HG03571 (cell line): ENCODE data around the gene BATF.
A peak's percentile ranks its signal among the peaks of the same experiment; 100 is the strongest.
"Not testable (repeated sequence)": the region's sequence is repeated elsewhere in the genome, so short reads cannot be mapped to it uniquely, and the experiment has no call there.

Source experiments
- ATAC-seq: cut with Tn5 transposase; IDR thresholded peaks from one replicate; pipeline ENCODE4 v1.9.1; 2021; ENCODE audit not compliant: unreplicated experiment

BATF gene, protein sequence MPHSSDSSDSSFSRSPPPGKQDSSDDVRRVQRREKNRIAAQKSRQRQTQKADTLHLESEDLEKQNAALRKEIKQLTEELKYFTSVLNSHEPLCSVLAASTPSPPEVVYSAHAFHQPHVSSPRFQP

DNA sequence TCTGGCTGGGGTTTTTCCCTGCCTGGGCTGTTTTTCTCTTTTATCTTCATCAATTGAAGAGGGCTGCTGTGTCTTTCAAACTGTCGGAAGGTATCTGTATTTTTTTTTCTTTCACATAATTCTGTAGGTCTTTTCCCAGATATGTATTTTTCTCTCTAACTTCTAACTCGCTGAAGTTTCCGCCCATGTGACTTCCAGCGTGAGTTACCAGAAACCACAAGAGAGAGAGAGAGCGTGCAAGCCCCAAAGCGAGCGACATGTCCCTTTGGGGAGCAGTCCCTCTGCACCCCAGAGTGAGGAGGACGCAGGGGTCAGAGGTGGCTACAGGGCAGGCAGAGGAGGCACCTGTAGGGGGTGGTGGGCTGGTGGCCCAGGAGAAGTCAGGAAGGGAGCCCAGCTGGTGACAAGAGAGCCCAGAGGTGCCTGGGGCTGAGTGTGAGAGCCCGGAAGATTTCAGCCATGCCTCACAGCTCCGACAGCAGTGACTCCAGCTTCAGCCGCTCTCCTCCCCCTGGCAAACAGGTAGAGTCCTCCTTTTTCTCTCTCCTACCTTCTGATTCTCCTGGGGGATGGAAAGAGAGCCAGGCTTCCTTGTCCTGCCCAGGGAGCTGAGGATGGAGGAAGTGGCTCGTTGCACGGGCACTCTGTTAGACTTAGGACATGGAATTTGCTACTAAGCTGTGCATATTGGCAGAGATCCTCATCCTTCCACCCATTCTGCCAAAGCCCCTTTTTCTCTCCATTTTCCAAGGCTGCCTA, at the start of gene BATF:
BATF (plus strand) TSS at position 246 of the 759 bp plus-strand sequence; CDS start at position 460, 214 bp downstream.
- peak; percentile 58 for ATAC-seq

DNA sequence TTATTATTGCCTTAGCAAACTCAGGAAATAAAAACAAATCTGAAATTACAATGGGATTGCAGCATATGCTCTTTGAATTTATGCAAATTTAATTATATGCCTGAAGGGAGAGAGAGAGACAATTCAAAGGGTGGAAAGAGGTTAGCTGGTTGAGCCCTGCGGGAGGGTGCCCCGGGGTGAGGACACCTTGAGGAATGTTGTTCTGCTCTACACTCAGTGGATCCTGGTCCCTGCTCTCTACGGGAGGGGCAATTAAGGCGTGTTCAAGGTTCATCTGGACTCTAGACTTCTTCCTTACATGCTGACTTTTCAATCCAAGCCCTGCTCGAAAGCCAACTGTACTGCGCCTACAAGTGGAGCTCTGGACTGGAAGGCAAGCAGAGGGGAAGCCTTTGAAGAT, 48.1 kb upstream of the BATF start:
- not testable (repeated sequence) for ATAC-seq

DNA sequence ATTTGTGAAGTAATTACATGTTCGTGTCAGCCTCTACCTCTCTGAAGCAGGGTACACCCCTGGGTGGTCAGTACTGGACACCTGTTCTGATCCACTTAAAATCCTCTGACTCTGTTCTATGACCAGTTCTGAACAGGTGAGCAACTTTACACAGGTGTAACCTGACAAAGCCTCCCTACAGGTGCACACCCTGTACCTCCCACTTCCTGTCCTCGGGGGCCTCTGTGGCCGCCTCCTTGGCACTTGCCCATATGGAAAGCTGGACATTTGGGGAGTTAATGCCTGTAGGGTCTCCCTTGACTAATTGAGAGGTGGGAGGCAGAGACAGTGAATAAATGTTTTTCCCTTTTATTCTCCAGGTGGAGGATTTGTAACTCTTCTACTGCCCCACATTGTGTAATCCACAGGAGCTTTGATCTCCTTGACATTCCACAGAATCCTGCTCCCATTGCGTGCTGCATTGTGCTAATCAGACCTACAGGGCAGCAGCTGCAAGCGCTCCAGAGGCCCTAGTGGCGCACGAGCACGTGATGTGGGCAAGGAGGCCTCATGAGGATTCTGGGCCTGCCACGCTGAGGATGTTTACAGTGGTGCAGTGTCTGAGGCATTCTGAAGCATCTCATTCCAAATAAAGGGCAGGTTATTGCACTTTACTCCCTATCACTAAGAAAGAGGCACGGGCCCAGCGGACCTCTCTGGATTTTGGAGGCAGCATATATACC, 45.8 kb upstream of the BATF start:
- no peak for ATAC-seq

DNA sequence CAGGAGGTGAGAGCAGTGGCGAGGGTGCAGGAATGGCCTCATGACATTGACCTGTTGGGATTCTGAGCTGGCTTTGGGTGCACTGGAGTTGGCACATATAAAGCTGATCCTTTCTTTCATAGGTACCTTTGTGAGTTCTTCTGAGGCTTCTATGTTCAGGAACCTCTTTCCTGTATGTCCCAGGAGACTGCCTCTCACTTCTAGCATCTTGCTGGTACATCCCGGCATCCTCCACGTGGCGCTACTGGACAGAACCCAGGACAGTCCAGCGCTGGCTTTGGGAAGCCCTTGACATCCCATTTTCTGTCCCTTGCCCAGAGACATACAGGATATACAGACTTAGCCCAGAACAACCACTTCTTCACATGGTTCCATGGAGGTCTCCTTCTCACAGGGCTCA, 44.4 kb upstream of the BATF start:
- ATAC-seq = no peak

DNA sequence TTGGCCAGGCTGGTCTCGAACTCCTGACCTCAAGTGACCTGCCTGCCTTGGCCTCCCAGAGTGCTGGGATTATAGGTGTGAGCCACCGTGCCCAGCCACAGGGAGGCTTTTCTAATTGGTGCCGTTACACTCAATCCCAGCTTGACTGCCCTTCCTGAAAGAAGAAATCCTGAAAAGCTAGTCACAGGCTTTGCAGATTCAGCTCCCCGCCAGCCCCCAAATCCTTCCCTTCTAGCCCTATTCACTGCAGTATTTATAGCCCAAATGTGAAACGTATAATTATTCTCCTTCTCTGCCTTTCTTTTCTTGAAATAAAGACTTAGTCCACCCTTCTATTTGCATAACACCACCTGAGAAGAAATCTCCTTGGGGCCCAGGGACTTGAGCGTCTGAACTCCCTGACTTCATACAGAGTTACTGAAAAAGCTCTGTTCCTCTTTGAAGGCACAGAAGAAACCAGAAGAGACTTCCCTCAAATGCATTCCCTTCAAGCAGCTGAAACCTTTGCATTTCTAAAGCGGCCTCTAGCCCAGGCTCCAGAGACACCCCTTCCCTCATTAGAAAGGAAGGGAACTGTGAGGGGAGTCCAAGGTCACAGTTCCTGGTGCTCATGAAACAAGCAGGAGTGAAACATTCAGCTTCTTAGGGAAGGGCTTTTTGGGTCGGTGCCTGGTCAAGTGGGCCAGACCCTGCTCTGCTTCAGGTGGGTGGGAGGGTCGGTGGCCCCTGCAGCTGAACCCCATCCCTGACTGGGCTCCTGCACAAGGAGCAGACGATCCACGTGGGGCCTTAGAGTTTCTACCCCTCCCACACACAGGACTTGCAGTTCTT, 42.3 kb upstream of the BATF start:
- no peak for ATAC-seq

DNA sequence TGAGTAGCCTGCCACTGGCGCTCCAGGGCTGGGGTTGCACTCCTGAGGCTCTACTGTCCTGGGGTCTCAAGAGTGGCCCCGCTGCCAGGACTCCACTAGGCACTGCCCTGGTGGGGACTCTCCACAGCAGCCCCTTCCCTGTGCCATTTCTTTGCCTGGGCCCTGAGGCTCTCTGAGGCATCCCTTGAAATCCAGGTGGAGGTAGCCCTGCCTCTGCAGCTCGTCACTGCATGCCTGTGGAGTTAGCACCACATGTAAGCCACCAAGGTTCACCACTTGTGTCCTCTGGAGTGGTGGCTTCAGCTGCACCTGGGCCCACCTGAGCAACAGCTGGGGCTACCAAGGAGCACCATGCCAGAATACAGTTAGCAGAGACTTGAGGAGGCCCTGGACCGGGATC, 39.9 kb upstream of the BATF start:
- ATAC-seq = no peak

DNA sequence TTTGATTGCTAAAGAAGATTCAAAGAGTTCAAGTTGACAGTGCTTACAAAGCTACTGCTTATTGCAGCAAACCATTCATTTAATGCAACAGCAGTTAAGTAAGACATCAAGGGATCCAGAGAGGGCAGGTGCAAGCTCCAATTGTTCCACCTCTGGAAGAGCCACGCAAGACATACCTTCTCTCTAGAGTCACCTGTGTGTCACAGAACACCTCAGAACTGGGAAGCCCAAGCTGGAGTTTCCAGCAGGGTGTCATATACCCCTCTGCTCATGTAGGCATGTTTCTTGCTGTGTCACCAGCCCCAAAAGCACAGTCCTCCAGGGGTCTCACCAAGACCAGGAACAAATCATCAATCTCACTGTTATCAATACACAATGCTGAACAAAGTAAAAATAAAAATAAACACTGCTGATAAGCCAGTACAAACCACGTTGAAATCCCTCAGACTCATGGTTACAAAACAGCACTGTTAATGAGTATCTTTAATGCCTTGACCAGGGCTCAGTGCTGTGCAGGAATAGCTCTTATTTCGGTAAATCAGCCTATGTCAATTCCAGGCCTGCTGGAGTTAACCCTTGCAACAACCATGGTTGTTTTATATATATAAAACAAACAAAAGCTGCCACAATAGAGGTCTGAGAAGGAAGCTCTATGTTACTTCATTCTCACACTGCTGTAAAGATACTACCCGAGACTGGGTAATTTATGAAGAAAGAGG, 37.4 kb upstream of the BATF start:
- ATAC-seq = no peak

DNA sequence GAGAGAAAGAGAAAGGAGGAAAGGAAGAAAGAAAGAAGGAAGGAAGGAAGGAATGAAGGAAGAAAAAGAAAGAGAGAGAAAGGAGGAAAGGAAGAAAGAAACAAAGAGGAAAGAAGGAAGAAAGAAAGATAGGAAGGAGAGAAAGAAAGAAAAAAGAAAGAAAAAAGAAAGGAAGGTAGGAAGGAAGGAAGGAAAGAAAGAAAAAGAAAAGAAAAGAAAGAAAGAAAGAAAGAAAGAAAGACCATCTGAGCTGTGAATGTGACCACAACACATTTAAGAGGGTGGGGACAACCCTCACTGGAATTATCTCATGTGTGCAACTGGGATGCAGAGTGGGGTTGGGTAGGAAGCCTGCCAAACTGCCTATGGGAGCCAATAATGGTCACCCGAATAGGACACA, 36.0 kb upstream of the BATF start:
- no peak for ATAC-seq

DNA sequence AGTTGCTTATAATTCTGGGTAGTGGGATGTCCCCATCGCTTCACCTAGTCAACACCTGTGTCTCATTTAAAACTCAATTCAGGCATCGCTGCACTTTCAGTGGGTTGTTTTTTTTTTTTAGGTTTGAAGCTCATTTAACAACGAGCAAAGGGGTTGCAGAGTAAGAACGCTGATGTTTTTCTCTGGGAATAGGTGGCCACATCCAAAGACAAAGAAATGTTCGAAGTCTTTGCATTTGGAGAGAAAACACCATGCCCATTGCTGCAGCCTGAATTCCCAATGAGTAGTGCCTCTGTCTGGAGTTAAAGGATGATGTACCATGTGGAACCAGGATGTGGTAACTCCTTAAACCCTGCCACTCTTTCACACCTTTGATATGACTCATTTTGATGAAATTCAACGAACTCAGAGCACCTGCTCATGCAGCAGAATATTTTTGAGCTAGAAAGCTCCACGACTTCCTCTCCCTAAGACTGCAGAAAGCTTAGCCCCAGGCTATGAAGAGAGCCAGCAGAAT, 35.1 kb upstream of the BATF start:
- no peak for ATAC-seq

DNA sequence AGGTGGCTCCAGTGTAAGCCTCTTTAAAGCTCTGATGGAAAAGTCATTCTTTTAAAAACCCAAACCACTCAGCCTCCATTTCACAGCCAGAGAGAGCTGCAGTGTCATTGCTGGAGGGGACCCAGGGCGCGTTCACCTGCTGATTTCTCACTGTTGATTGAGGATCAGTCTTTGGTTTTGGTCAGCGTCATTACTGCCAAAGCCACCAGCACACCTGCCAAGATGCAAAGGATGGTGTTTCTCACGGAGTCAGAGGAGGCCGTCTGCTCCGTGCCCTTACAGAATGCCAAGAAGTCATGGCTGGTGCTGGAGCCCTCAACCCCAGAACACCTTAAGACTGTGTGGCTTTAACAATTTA, 32.8 kb upstream of the BATF start:
- no peak for ATAC-seq

DNA sequence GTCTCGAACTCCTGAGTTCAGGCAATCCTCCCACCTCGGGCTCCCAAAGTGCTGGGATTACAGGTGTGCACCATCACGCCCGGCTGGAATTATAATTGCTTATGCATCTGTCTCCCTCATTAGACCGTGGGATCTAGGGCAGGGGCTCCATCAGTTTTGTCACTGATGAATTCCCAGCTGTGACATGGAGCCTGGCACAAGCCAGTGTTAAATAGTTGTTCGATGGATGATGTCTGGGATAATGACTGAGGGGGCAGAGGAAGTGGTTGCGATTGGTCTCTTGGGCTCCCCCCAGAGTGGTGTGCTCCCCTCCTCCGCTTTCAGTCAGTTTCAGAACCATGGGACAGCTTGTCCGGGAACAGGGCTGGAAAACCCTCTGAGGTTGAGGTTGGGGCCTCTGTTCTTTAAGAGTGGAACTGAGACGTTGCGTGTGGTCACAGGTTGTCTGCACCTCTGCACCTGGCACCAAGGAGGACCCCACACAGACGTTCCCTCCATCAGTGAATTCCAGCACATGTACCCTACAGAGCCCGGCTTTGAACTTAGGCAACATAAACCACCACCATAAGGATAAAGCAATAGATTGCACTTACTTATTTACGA, 30.8 kb upstream of the BATF start:
- ATAC-seq = no peak

DNA sequence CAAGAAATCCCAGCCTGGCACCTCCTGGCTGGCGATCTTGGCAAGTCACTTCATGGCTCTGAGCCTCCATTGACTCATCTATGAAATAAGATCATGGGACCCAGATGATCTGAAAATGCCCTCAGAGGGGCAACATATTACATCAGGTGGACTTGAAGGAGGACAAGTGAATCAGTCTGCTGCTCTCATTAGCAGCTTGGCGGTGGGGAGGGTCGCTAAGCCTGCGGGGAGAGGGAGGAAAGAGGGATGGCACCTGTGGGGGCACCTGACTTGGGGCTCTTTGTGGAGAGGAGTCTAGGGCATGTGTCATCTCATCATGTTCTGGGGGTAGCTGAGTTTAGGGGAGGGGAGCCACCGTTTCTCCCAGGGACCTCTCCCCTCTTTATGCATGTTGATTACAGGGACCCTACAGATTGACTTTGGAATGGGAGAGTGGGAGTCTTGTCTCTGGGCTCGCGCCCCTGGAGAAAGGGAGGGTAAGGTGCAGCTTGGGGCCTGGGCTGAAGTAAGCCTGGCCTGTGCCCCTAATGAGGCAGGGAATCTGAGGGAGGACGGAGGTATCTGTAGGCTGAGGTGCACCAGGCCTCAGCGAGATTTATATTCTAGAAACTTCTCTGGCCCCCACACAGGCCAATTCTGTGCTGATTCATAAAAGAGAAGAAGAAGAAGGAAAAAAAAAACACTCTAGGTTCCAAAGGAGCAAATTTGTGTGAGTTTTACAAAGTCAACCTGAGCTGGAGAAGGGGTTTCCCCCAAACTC, 29.3 kb upstream of the BATF start:
- ATAC-seq = no peak

DNA sequence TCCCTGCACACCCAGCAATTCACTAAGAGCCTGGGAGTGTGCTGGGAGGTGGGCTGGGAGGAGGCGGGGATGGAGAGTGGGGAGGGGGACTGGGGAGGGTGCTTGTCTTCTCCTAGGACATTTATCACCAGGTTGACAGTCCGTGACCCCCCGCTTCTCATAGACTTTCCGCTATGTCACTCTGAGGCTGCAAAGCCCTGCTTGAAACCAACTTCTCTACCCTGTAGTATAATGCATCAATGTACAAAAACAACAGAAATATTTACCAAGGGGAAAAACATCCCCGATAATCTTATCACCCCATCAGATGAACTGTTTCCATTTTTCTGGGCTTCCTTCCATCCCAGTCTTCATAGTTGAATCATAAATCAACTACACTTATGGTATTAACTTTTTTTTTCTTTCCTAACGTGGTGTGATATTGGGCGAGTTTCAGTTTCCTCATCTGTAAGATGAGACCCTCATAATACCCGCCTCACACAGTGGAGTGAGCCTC, 28.6 kb upstream of the BATF start:
- ATAC-seq = no peak

DNA sequence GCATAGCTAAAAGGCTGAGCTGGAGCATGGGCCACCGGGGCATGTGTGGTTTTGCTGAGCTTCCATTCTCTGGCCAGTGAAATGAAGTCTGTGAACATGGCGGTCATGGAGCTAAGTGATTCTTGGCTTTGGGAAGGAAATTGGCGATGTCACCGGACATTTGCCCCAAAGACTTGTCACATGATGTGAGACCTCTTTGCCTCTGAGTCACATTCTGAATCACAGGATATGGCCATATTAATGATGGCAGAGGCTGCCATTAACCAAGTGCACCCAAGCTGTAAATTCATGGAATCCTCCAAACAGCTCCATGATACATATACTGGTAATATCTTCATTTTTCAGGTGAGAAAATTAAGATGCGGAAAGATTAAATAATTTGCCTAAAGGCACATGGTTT, 27.4 kb upstream of the BATF start:
- ATAC-seq = no peak

DNA sequence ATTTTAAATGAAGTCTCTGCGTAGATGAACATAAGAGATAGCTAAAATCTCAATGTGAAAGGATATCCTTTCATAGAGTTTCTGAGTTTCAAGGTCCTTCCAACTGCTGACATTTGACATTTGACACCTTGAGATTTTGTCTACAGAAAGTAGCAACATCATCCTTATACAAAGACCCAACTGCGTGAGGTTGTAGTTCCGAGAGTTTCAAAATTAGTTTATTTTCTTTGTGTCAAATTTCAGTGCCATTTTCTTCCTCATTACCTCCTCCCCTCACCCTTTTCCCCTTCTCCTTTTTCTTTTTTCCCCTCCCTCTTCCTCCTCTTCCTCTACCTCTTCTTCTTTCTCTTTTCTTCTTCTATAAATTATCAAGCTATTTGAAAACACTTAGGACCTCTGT, 26.9 kb upstream of the BATF start:
- no peak for ATAC-seq

DNA sequence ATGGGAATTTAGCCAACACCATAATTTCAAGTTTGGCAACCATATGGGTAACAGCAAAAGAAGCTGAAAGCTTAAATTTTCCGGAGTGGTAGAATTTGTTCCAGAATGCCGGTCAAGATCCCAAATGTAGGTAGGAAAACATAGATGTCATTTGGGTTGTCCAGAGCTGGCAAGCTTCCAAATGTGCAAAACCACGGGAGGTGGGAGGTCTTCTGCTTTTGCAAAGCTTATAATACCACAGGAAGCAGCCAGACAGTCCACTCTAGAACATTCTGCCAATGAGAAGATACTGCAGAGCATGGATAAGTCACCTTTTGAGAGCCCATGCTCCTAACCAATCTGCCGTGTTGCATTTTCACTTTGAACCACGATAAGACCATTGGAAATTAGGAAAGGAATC, 26.4 kb upstream of the BATF start:
- ATAC-seq = no peak

DNA sequence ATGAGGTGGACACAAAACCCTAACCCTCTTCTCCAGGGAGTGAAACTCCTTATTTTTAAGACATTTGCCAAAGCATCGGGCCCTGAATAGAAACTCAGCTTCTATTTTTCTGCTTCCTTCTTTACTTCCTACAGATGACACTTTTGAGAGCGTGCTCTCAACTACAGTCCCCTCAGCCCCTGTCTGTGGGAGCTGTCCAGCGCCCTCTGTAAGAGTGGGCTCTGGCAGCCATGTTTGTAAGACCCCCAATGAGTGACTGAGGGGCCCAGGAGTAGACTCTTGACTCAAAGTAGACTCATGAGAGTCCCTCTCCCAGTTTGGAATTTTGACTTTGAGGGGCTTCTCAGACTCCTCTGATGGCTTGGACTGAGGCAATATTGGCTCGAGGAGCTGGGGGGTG, 25.5 kb upstream of the BATF start:
- ATAC-seq = no peak

DNA sequence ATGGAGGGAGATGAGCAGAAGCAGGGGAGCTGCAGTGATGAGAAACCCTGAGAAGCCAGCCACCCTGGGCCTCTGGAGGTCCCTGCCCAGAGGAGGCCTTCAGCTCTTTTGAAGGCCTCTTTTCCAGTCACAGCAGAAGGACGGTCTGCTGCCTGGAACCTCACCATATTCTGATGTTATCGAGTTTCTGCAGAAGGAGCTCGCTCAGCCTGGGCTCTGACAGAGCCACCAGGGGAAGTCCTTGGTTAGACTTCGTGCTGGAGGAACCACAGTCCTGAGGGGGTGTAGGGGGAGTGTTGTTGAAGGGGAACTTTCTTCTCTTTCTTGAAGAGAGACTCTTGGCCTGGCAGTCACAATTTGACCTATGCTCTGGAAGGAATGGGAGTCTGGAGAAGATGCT, 25.1 kb upstream of the BATF start:
- ATAC-seq = no peak

DNA sequence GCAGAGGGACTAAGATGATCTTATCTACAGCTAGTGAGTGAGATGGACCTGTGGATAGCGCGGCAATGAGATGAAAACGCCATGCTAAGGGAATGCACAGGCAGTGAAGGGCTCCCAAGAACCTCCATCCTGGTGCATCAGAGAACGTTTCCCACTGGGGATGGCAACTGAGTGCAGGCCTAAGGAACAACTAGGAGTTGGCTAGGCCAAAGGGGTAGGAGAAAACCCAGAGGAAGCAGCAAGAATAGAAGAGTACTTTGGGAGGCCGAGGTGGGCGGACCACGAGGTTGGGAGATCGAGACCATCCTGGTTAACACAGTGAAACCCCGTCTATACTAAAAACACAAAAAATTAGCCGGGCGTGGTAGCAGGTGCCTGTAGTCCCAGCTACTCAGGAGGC, 24.6 kb upstream of the BATF start:
- no peak for ATAC-seq
